GM18870 (cell line): ENCODE data around the gene APLN.

ENCODE experiments used
- ATAC-seq: cut with Tn5 transposase; IDR thresholded peaks from one replicate; pipeline ENCODE4 v1.9.1; 2021; ENCODE audit warnings: moderate library complexity; ENCODE audit not compliant: unreplicated experiment

Gene APLN

DNA sequence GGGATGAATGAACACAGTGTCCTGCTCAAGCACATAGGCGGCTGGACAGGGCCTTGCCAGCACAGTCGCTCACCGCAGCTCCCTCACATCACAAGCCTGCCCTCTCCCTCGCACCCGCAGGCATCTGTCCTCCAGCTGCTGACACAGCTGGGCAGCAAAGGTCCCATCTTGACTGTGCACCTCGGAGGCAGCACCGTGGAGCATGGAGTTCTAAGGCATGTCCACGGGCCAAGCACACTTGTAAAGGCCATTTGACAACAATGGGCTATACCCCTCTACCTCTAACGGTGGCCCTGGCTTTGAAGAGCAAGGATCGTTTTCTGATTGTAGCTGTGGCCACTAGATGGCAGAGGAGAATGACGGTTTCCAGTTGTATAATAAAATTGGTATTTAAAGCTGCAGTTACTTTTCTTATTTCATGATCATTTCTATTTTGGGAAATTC lies 53.8 kb downstream of the APLN start:
- no peak for ATAC-seq

DNA sequence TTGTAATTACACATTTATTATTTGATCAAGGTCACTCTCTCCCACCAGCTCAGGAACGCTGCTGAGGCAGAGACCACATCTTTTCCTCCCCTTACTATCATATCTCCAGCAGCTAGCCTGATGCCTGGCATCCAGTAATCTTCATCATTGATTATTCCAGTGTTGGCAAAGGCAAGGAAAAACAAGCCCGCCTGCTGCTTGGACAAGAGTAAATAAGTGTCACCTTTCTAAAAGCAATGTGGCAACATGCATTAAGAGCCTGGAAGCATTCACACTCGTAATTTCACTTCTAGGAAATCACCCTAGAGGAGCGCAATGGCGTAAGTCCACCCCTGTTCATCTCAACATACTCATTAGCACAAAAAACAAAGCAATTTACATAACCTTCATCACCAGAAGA lies 54.8 kb downstream of the APLN start:
- no peak for ATAC-seq

DNA sequence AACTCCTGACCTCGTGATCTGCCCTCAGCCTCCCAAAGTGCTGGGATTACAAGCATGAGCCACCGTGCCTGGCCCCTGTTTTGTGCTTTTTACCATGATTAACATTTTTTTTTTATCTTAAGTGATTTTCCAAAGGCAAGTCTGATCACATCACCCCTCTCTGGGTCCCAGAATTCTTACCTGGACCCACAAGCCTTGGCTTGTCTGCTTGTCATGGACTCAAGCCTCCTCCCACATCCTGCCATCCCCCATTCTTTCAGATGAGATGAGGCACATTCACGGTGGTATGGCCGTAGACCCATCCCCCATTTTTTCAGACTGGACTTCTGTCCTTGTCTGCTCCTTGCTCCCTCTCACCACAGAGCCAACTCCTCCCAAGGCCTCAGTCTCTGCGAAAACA lies 55.3 kb downstream of the APLN start:
- no peak for ATAC-seq

DNA sequence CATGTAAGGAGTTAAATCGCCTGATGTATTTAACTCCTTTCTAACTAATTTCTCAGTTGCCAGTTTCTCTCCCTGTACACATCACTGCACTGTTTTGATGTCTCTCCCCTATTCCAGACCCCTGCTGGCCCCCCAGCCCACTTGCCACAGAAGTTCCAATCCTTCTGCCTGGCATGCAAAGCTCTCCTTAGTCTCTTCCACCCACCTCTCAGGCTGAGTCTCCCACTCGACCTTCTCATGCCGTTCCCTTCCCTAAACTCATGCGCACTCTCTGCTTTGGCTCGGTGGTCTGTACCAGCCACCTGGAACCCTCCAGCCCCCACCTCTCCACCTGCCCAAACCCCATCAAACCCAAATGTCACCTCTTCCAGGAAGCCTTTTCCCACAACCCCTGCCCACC lies 56.9 kb downstream of the APLN start:
- ATAC-seq: no peak

DNA sequence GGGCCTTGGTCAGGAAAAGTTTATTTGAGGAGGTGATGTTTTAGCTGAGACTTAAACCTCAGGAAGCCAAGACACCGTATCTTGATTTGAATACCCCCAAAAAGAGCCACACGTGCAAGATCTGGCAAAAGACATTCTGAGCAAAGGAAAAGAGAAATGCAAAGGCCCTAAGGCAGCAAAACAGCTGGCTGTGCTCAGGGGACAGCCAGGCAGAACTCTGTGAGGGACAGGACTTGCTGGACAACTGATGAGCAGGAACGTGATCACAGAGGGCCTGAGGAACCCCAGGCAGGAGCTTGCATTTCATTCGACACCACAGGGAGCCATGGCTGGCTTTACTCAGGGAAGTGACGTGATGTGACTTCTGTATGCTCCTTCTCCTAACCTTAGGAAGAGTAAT lies 58.7 kb downstream of the APLN start:
- ATAC-seq: no peak
